IMR-90 (cell line): ENCODE results near the gene ZBTB40. TPM values are rescaled to one million over a fixed set of nuclear protein-coding genes. Genes with fewer than 3 reads are reported as not detected.
A peak's percentile ranks its signal among the peaks of the same experiment; 100 is the strongest.

Source experiments
- ATAC-seq: fragments of 200-7000 bp; cut with Tn5 transposase; 2 replicates; pipeline ENCODE4 v1.9.1; 2020; ENCODE audit warnings: low read depth, mild to moderate bottlenecking, moderate library complexity
- BruUV-seq: library from RNA; stranded (reverse); fragments of 400-500 nt; replicated peaks from 2 replicates; lab custom pipeline; 2021; lab: Mats Ljungman, UMichigan
- CTCF ChIA-PET: fragments of 300-600 bp; formaldehyde crosslinking; extraction: SDS; loops from one replicate; lab custom pipeline; 2021; ENCODE audit warnings: antibody characterized with exemption; lab: Yijun Ruan, JAX
- POLR2A ChIA-PET: fragments of 300-600 bp; sonication (Branson Sonifier 250); formaldehyde crosslinking; loops from one replicate; lab custom pipeline; 2022; ENCODE audit warnings: antibody characterized with exemption; ENCODE audit not compliant: unreplicated experiment; lab: Charles Lee
- DNase-seq: peaks from one replicate; pipeline ENCODE4 v3.0.0; 2013
- H2AFZ ChIP-seq: replicated peaks from 2 replicates; pipeline ENCODE3; 2013; ENCODE audit warnings: low read length, mild to moderate bottlenecking; ENCODE audit not compliant: poor library complexity
- H2AK5ac ChIP-seq: 2 replicates; pipeline ENCODE4 v1.6.1; 2013; ENCODE audit warnings: low read depth, low read length, inconsistent platforms
- H2AK9ac ChIP-seq: replicated peaks from 2 replicates; pipeline ENCODE3; 2013; ENCODE audit warnings: mild to moderate bottlenecking, low read depth, low read length, moderate library complexity; ENCODE audit not compliant: poor library complexity
- H2BK120ac ChIP-seq: 2 replicates; pipeline ENCODE4 v1.6.1; 2013; ENCODE audit warnings: low read depth, low read length, inconsistent platforms
- H2BK15ac ChIP-seq: 3 replicates; pipeline ENCODE4 v1.6.1; 2013; ENCODE audit warnings: low read depth, low read length, inconsistent platforms
- H2BK20ac ChIP-seq: 2 replicates; pipeline ENCODE4 v1.6.1; 2013; ENCODE audit warnings: low read depth, mild to moderate bottlenecking, inconsistent platforms, low read length, moderate library complexity
- H2BK5ac ChIP-seq: 2 replicates; pipeline ENCODE4 v1.6.1; 2013; ENCODE audit warnings: mild to moderate bottlenecking, low read depth, low read length, inconsistent platforms; ENCODE audit not compliant: poor library complexity, severe bottlenecking
- H3K14ac ChIP-seq: replicated peaks from 2 replicates; pipeline ENCODE4 v1.6.1; 2013; ENCODE audit warnings: low read depth, low read length, inconsistent platforms
- H3K18ac ChIP-seq: 2 replicates; pipeline ENCODE4 v1.6.1; 2013; ENCODE audit warnings: low read depth, low read length, control low read depth
- H3K23ac ChIP-seq: 2 replicates; pipeline ENCODE4 v1.6.1; 2013; ENCODE audit warnings: low read depth, low read length, inconsistent platforms
- H3K27ac ChIP-seq: 2 replicates; pipeline ENCODE4 v1.5.1; 2013; ENCODE audit warnings: mild to moderate bottlenecking, control low read depth, low read length; ENCODE audit not compliant: insufficient read depth
- H3K27me3 ChIP-seq: 2 replicates; pipeline ENCODE4 v1.6.1; 2013; ENCODE audit warnings: low read length; ENCODE audit not compliant: control insufficient read depth, insufficient read depth
- H3K36me3 ChIP-seq: 2 replicates; pipeline ENCODE4 v1.6.1; 2013; ENCODE audit warnings: low read length, mixed read lengths; ENCODE audit not compliant: control insufficient read depth, insufficient read depth
- H3K4ac ChIP-seq: 2 replicates; pipeline ENCODE4 v1.6.1; 2013; ENCODE audit warnings: low read depth, low read length, inconsistent platforms
- H3K4me1 ChIP-seq: 2 replicates; pipeline ENCODE4 v1.6.1; 2013; ENCODE audit warnings: low read length, mixed read lengths; ENCODE audit not compliant: control insufficient read depth, insufficient read depth
- H3K4me2 ChIP-seq: 2 replicates; pipeline ENCODE4 v1.6.1; 2013; ENCODE audit warnings: low read depth, mild to moderate bottlenecking, control low read depth, low read length, moderate library complexity
- H3K4me3 ChIP-seq: 2 replicates; pipeline ENCODE4 v1.5.1; 2013; ENCODE audit warnings: low read depth, mild to moderate bottlenecking, control low read depth, low read length, moderate library complexity; ENCODE audit not compliant: insufficient read depth
- H3K56ac ChIP-seq: 2 replicates; pipeline ENCODE4 v1.6.1; 2013; ENCODE audit warnings: low read length, inconsistent platforms; ENCODE audit not compliant: insufficient read depth; ENCODE audit errors: extremely low read depth
- H3K79me1 ChIP-seq, 2 experiments: 2 replicates each; pipeline ENCODE4 v1.6.1; 2013; ENCODE audit warnings: low read length in 2 of 2, inconsistent platforms in 1 of 2, low read depth in 1 of 2
- H3K9ac ChIP-seq: 2 replicates; pipeline ENCODE4 v1.6.1; 2013; ENCODE audit warnings: low read depth, low read length, control low read depth
- H3K9me1 ChIP-seq: 2 replicates; pipeline ENCODE4 v1.6.1; 2013; ENCODE audit warnings: low read length, inconsistent platforms; ENCODE audit not compliant: insufficient read depth
- H3K9me3 ChIP-seq: 2 replicates; pipeline ENCODE4 v1.6.1; 2013; ENCODE audit warnings: low read length; ENCODE audit not compliant: control insufficient read depth, insufficient read depth
- H4K20me1 ChIP-seq: 2 replicates; pipeline ENCODE4 v1.6.1; 2013; ENCODE audit warnings: low read length, inconsistent platforms; ENCODE audit not compliant: insufficient read depth
- H4K5ac ChIP-seq: 2 replicates; pipeline ENCODE4 v1.6.1; 2013; ENCODE audit warnings: mild to moderate bottlenecking, low read depth, low read length, control low read depth
- H4K8ac ChIP-seq, 2 experiments: 2 replicates each; pipeline ENCODE4 v1.6.1; 2013; ENCODE audit warnings: low read depth in 2 of 2, low read length in 2 of 2, control low read depth in 1 of 2, inconsistent platforms in 1 of 2
- H4K91ac ChIP-seq: 2 replicates; pipeline ENCODE4 v1.6.1; 2013; ENCODE audit warnings: low read depth, low read length, inconsistent platforms; ENCODE audit not compliant: insufficient read depth
- CTCF ChIP-seq: conservative IDR thresholded peaks from 2 replicates; pipeline ENCODE4 v1.5.1; 2012; ENCODE audit warnings: mild to moderate bottlenecking, low read depth, low read length, improper control_type of control experiment
- NFE2L2 ChIP-seq: fragments of 150-350 bp; IDR thresholded peaks from 2 replicates; pipeline ENCODE4 v1.6.1; 2016; ENCODE audit warnings: low read depth, mild to moderate bottlenecking, low read length
- SMC3 ChIP-seq: fragments of 150-350 bp; IDR thresholded peaks from 2 replicates; pipeline ENCODE4 v1.6.1; 2016; ENCODE audit warnings: low read depth, mild to moderate bottlenecking, antibody characterized with exemption, low read length, moderate library complexity
- USF2 ChIP-seq: fragments of 150-350 bp; IDR thresholded peaks from 2 replicates; pipeline ENCODE4 v1.6.1; 2017; ENCODE audit warnings: mild to moderate bottlenecking, antibody characterized with exemption, low read length, low read depth
- WGBS, 2 experiments: methylation state at CpG; one replicate each; pipeline versions ENCODE4 v1.1.5 to v1.1.7; 2013; ENCODE audit warnings: missing lambda C conversion rate in 2 of 2; ENCODE audit not compliant: insufficient read length in 1 of 2; ENCODE audit errors: extremely low coverage in 2 of 2; 5-methylcytosine and 5-hydroxymethylcytosine counted together
- dilution Hi-C: fragments of 300-500 bp; cut with HindIII; formaldehyde crosslinking; loops from one replicate; pipeline ENCODE4 v1.14.3; 2018; ENCODE audit warnings: low sequenced_read_pairs; ENCODE audit not compliant: unreplicated experiment
- in situ Hi-C: fragments of 300-500 bp; cut with MboI; formaldehyde crosslinking; loops from 3 replicates; pipeline ENCODE4 v1.14.3; 2019; ENCODE audit warnings: low sequenced_read_pairs, inconsistent platforms, mixed read lengths
- intact Hi-C: fragments of 100-400 bp; cut with micrococcal nuclease; formaldehyde crosslinking; loops from 2 replicates; pipeline ENCODE4 v1.10.0; 2022
- polyA plus RNA-seq, 3 experiments: library from polyadenylated mRNA; depleted of rRNA; stranded (reverse); fragments of >200 nt; gene quantifications; 2 replicates each; pipeline ENCODE4 v1.2.3, GENCODE V29; 2012; ENCODE audit warnings: low replicate concordance in 1 of 3
- total RNA-seq: library from RNA; depleted of rRNA; stranded (reverse); fragments of >200 nt; gene quantifications from 2 replicates; pipeline ENCODE4 v1.2.3, GENCODE V29; 2012

ZBTB40 gene
- total and polyA plus RNA-seq, 2 of the 4 experiments (the other 2 are of a cell fraction): 6.0 to 9.7 TPM

GRCh38 chr1:22450351-22451021, 1.2 kb upstream of the ZBTB40 start:
- H3K23ac ChIP-seq: no peak overlapping the region
- H4K20me1 ChIP-seq: no peaks in the 10 kb centered on the region
- H2BK20ac ChIP-seq: no peak overlapping the region
- H2AK9ac ChIP-seq: peak overlapping the region; percentile 11
- ATAC-seq (no peak), DNase-seq (no peak)
- H3K4me1 ChIP-seq: peaks cover 5% of the 10 kb centered on the region
- H2BK120ac ChIP-seq: no peak overlapping the region
- intact Hi-C loops (no loop called here), dilution Hi-C loops (no loop called here), in situ Hi-C loops (no loop called here)
- H3K4ac ChIP-seq: no peak overlapping the region
- H2BK5ac ChIP-seq: no peak overlapping the region
- H3K9ac ChIP-seq: no peak overlapping the region
- H3K56ac ChIP-seq: no peak overlapping the region
- H3K14ac ChIP-seq: no peak overlapping the region
- no peak overlapping the region for H3K4me2 ChIP-seq
- peak overlapping the region; percentile 96 for H2AFZ ChIP-seq
- no peak overlapping the region for H4K91ac ChIP-seq
- H3K27ac ChIP-seq: no peak overlapping the region
- H3K27me3 ChIP-seq: no peaks in the 10 kb centered on the region
- TF ChIP-seq SMC3: no peak
- TF ChIP-seq NFE2L2: no peak
- no peak for TF ChIP-seq USF2
- TF ChIP-seq CTCF: no peak
- H3K79me1 ChIP-seq: peaks cover 18 to 22% of the 10 kb centered on the region in 2 experiments
- H2AK5ac ChIP-seq: peak overlapping the region; percentile 63; the same call in 1 of the 2 replicates
- no peak overlapping the region for H3K4me3 ChIP-seq
- H3K9me3 ChIP-seq: no peaks in the 10 kb centered on the region
- POLR2A ChIA-PET: no interaction called here
- CTCF ChIA-PET: no interaction called here
- H4K5ac ChIP-seq: peak overlapping the region; percentile 56
- H3K36me3 ChIP-seq: no peaks in the 10 kb centered on the region
- BruUV-seq: no TSS peak
- H2BK15ac ChIP-seq: no peak overlapping the region; the same call in 2 of the 3 replicates
- WGBS, 2 experiments: 50% methylated on average over 5 of the region's 12 CpGs; no CpG with 5 or more reads in 1 of the 2 experiments
- no peak overlapping the region for H3K18ac ChIP-seq
- H3K9me1 ChIP-seq: peaks cover 17% of the 10 kb centered on the region; the same call in 1 of the 2 replicates
- H4K8ac ChIP-seq: peak overlapping the region; percentile 68 to 89; a peak in 3 of 4 replicates
